ENCODE data around the gene UBL3. TPM values are rescaled to one million over a fixed set of nuclear protein-coding genes. Genes with fewer than 3 reads are reported as not detected.

UBL3 gene
- total RNA-seq, 2 donors from 2014 or later: 36.3 to 38.2 TPM

GRCh38 chr13:29855009-29855408 lies 4.6 kb upstream of the UBL3 start:
- H3K27me3 ChIP-seq (replicated peaks; ENCODE audit: insufficient read depth): no peaks in the 10 kb centered on the region
- TF ChIP-seq POLR2AphosphoS5 (IDR thresholded peaks at IDR 0.05): no peak
- H3K36me3 ChIP-seq: no peaks in the 10 kb centered on the region
- DNase-seq (ENCODE audit: low spot score): no peak
- intact Hi-C loops (cut with DNase I): loop anchor here (10.0 kb wide), 1 partner anchor 610 kb away; the partner anchor contains the start of gene HMGB1
- H3K27ac ChIP-seq: no peak overlapping the region
- whole genome bisulfite sequencing: 92% methylated on average over 4 of the region's 4 CpGs
- H3K4me1 ChIP-seq (replicated peaks): no peaks in the 10 kb centered on the region
- H3K4me3 ChIP-seq: no peak overlapping the region
- no peaks in the 10 kb centered on the region for H3K9me3 ChIP-seq

GRCh38 chr13:29853131-29853530 lies 2.7 kb upstream of the UBL3 start:
- 74% methylated on average over 2 of the region's 2 CpGs for WGBS
- Histone ChIP-seq H3K36me3 (no peaks in the 10 kb centered on the region), H3K9me3 (no peaks in the 10 kb centered on the region), H3K4me1 (replicated peaks) (no peaks in the 10 kb centered on the region), H3K27ac (no peak overlapping the region), H3K4me3 (no peak overlapping the region), H3K27me3 (replicated peaks; ENCODE audit: insufficient read depth) (no peaks in the 10 kb centered on the region)
- no peak for DNase-seq (ENCODE audit: low spot score)
- intact Hi-C loops (cut with DNase I): loop anchor here (5.0 to 10.0 kb wide), 3 partner anchors 69 to 612 kb away; partner anchors contain the start of gene HMGB1
- no peak for TF ChIP-seq POLR2A (IDR thresholded peaks at IDR 0.05)
- no peak for TF ChIP-seq POLR2AphosphoS5 (IDR thresholded peaks at IDR 0.05)
- TF ChIP-seq CTCF (IDR thresholded peaks at IDR 0.05): no peak

GRCh38 chr13:29852472-29853054 lies 2.1 kb upstream of the UBL3 start:
- H3K9me3 ChIP-seq: no peaks in the 10 kb centered on the region
- WGBS: 66% methylated on average over 5 of the region's 5 CpGs
- intact Hi-C loops (cut with DNase I): loop anchor here (5.0 to 10.0 kb wide), 3 partner anchors 70 to 612 kb away; partner anchors contain the start of gene HMGB1
- no peak overlapping the region for H3K27ac ChIP-seq
- DNase-seq (ENCODE audit: low spot score): no peak
- no peaks in the 10 kb centered on the region for H3K36me3 ChIP-seq
- H3K4me1 ChIP-seq (replicated peaks): no peaks in the 10 kb centered on the region
- no peak overlapping the region for H3K4me3 ChIP-seq
- no peaks in the 10 kb centered on the region for H3K27me3 ChIP-seq (replicated peaks; ENCODE audit: insufficient read depth)
- TF ChIP-seq CTCF (IDR thresholded peaks at IDR 0.05): no peak
- no peak for TF ChIP-seq POLR2AphosphoS5 (IDR thresholded peaks at IDR 0.05)
- no peak for TF ChIP-seq POLR2A (IDR thresholded peaks at IDR 0.05)

- under 1% methylated on average over 43 of the region's 50 CpGs for WGBS
- DNase-seq (ENCODE audit: low spot score): peak; percentile 58
- no peaks in the 10 kb centered on the region for H3K36me3 ChIP-seq
- peak overlapping the region; percentile 97 to 99 for H3K27ac ChIP-seq
- intact Hi-C loops (cut with DNase I): loop anchor here (5.0 to 10.0 kb wide), 3 partner anchors 73 to 615 kb away; partner anchors contain the start of gene HMGB1
- no peaks in the 10 kb centered on the region for H3K27me3 ChIP-seq (replicated peaks; ENCODE audit: insufficient read depth)
- TF ChIP-seq POLR2A (IDR thresholded peaks at IDR 0.05): no peak
- no peak for TF ChIP-seq POLR2AphosphoS5 (IDR thresholded peaks at IDR 0.05)
- no peak for TF ChIP-seq CTCF (IDR thresholded peaks at IDR 0.05)
- H3K4me3 ChIP-seq: peak overlapping the region; percentile 67 to 68
- no peaks in the 10 kb centered on the region for H3K9me3 ChIP-seq
- no peaks in the 10 kb centered on the region for H3K4me1 ChIP-seq (replicated peaks)
Observed at GRCh38 chr13:29849731-29850212, 645 bp downstream of the UBL3 start.

- peak; percentile 21 for DNase-seq (ENCODE audit: low spot score)
- H3K9me3 ChIP-seq: no peaks in the 10 kb centered on the region
- under 1% methylated on average over 24 of the region's 24 CpGs for WGBS
- no peaks in the 10 kb centered on the region for H3K36me3 ChIP-seq
- peak; percentile 35 for TF ChIP-seq POLR2AphosphoS5 (IDR thresholded peaks at IDR 0.05)
- no peak for TF ChIP-seq CTCF (IDR thresholded peaks at IDR 0.05)
- peak; percentile 38 for TF ChIP-seq POLR2A (IDR thresholded peaks at IDR 0.05)
- intact Hi-C loops (cut with DNase I): no loop called here
- H3K27me3 ChIP-seq (replicated peaks; ENCODE audit: insufficient read depth): no peaks in the 10 kb centered on the region
- H3K27ac ChIP-seq: peak overlapping the region; percentile 97 to 99
- no peaks in the 10 kb centered on the region for H3K4me1 ChIP-seq (replicated peaks)
- peak overlapping the region; percentile 67 to 68 for H3K4me3 ChIP-seq
Observed at GRCh38 chr13:29849071-29849631, 1.3 kb downstream of the UBL3 start.

Data from prostate gland (tissue), 2 donors.